Measurements from ENCODE around the gene NFS1.
"Not testable (repeated sequence)": the region's sequence is repeated elsewhere in the genome, so short reads cannot be mapped to it uniquely, and the experiment has no call there.

GRCh38 chr20:35723275-35723639 lies 24.1 kb upstream of the NFS1 start:
- not testable (repeated sequence) for TF ChIP-seq CTCF (IDR thresholded peaks at IDR 0.05; ENCODE audit: insufficient read depth, low read length, poor library complexity, severe bottlenecking); EZH2phosphoT487 (conservative IDR thresholded peaks at IDR 0.05; ENCODE audit: low read length)
